Stomach (tissue), 9 donors: ENCODE data around the gene THAP12. TPM values are rescaled to one million over a fixed set of nuclear protein-coding genes. Genes with fewer than 3 reads are reported as not detected.

Source experiments
- DNase-seq, 2 donors: peaks; one replicate each; pipeline versions ENCODE4 v3.0.0 to v3.0.0-alpha.2; 2013 to 2019
- H3K27ac ChIP-seq, 5 donors: fragments of 200-600 bp in 4 of 5; sonication (generic) in 4 of 5; one replicate each; pipeline ENCODE4 v1.5.1; 2013 to 2019; ENCODE audit warnings: mild to moderate bottlenecking in 1 of 5, moderate library complexity in 1 of 5
- H3K27me3 ChIP-seq, 3 donors: fragments of 200-600 bp; sonication (generic); one replicate each; pipeline ENCODE4 v1.5.1; 2017 to 2019; ENCODE audit warnings: mixed run types in 1 of 3
- H3K36me3 ChIP-seq, 4 donors: fragments of 200-600 bp; sonication (generic); 1 replicate in 3 of 4; 2 replicates in 1 of 4; pipeline ENCODE4 v1.5.1; 2016 to 2019
- H3K4me1 ChIP-seq, 4 donors: fragments of 200-600 bp; sonication (generic); one replicate each; pipeline ENCODE4 v1.5.1; 2016 to 2019
- H3K4me3 ChIP-seq, 4 donors: fragments of 200-600 bp; sonication (generic) in 3 of 4; one replicate each; pipeline ENCODE4 v1.5.1; 2016 to 2019; ENCODE audit warnings: mild to moderate bottlenecking in 1 of 4
- H3K9me3 ChIP-seq, 4 donors: fragments of 200-600 bp; sonication (generic); one replicate each; pipeline ENCODE4 v1.5.1; 2016 to 2019
- EP300 ChIP-seq: sonication (generic); formaldehyde crosslinking; IDR thresholded peaks from one replicate; pipeline ENCODE4 v1.6.1; 2017; ENCODE audit warnings: antibody characterized with exemption
- POLR2A ChIP-seq, 4 donors: fragments of 450-650 bp; IDR thresholded peaks; one replicate each; pipeline ENCODE4 v1.6.1; 2016; ENCODE audit warnings: antibody characterized with exemption in 4 of 4, control low read depth in 2 of 4, mild to moderate bottlenecking in 1 of 4, moderate library complexity in 1 of 4
- POLR2AphosphoS5 ChIP-seq, 3 donors: sonication (generic); formaldehyde crosslinking; IDR thresholded peaks; one replicate each; pipeline ENCODE4 v1.6.1; 2016; ENCODE audit warnings: antibody characterized with exemption in 3 of 3
- WGBS, 5 donors: extraction: QIAGEN DNeasy Blood & Tissue Kit in 3 of 5; methylation state at CpG; one replicate each; pipeline versions ENCODE4 v1.1.5 to v1.1.7; 2013 to 2018; 5-methylcytosine and 5-hydroxymethylcytosine counted together
- intact Hi-C: fragments of 100-400 bp; cut with DNase I; formaldehyde crosslinking; loops from one replicate; pipeline ENCODE4 v1.15.1; 2023; ENCODE audit warnings: low total_unique reads
- polyA plus RNA-seq, 3 donors: library from polyadenylated mRNA; stranded (reverse); fragments of 200-250 nt; gene quantifications; one replicate each; pipeline ENCODE4 v1.2.3, GENCODE V29; 2013
- small RNA-seq, 4 donors: library from RNA; depleted of rRNA; stranded (forward); fragments of <200 nt; gene quantifications; one replicate each; pipeline ENCODE3, GENCODE V24; 2016
- total RNA-seq, 5 donors: library from RNA; depleted of rRNA; stranded (reverse); fragments of >200 nt; gene quantifications; one replicate each; pipeline versions ENCODE4 v1.1.0 to v1.2.3, GENCODE V29; 2014 to 2016
- TF ChIP-seq, protein P1 (sequence below), 7 experiments: fragments of 450-650 bp in 4 of 7; fragments of 200-600 bp in 3 of 7; sonication (generic) in 3 of 7; IDR thresholded peaks; one replicate each; pipeline ENCODE4 v1.5.1; 2016 to 2019; ENCODE audit warnings: antibody characterized with exemption in 7 of 7, control low read depth in 2 of 7, mild to moderate bottlenecking in 1 of 7
- donor health status: healthy with polysubstance abuse.
- donor health status: Bipolar disorder and iron deficiency.
- donor health status: healthy.

Gene THAP12
- total and polyA plus RNA-seq, 8 donors, result 10.7 to 74.0 (median 25.2) TPM

DNA sequence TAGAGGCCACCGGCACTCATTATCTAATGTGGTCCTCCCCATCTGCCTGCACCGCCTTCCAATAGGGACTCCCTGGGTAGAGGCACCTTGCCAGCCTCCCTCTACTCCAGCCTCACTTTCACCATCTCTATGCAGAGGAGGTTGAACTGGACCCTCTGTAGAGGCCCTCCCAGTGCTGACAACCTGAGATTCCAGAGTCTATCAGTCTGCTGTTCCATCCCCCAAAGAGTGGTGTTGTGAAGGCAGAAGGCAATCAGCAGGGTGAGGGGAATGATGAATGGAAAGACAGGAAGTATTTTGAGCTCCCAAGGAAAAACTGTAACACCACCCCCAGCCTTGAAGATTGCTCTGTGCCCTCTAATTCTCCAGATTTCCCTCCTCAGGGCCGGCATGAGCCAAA is 77.9 kb downstream of the THAP12 start:
- intact Hi-C loops, result no loop called here
- Histone ChIP-seq H3K27me3 (peaks cover 0 to 7% (median 0%) of the 10 kb centered on the region in 3 donors), H3K27ac (no peak overlapping the region), H3K4me3 (no peak overlapping the region), H3K9me3 (no peaks in the 10 kb centered on the region), H3K36me3 (no peaks in the 10 kb centered on the region), H3K4me1 (no peaks in the 10 kb centered on the region)
- no peak for DNase-seq
- whole genome bisulfite sequencing, 5 donors, result 66 to 84% (median 76%) methylated on average over 3 of the region's 3 CpGs
- TF ChIP-seq POLR2AphosphoS5 (IDR thresholded peaks at IDR 0.05) (no peak), EP300 (no peak), POLR2A (IDR thresholded peaks at IDR 0.05) (no peak)
- TF ChIP-seq, protein P1, sequence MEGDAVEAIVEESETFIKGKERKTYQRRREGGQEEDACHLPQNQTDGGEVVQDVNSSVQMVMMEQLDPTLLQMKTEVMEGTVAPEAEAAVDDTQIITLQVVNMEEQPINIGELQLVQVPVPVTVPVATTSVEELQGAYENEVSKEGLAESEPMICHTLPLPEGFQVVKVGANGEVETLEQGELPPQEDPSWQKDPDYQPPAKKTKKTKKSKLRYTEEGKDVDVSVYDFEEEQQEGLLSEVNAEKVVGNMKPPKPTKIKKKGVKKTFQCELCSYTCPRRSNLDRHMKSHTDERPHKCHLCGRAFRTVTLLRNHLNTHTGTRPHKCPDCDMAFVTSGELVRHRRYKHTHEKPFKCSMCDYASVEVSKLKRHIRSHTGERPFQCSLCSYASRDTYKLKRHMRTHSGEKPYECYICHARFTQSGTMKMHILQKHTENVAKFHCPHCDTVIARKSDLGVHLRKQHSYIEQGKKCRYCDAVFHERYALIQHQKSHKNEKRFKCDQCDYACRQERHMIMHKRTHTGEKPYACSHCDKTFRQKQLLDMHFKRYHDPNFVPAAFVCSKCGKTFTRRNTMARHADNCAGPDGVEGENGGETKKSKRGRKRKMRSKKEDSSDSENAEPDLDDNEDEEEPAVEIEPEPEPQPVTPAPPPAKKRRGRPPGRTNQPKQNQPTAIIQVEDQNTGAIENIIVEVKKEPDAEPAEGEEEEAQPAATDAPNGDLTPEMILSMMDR (IDR thresholded peaks at IDR 0.05), result no peak

Small RNA genes lying within 50 kb of the gene (small RNA-seq; reads per million reads assigned to genes)
- 0 reads per million in 4 donors for gene RF00019

Other genes with a start within 250 kb of the THAP12 start
- gene WNT11, start 174.6 kb downstream of the THAP12 start, total RNA-seq, result 10 to 100 TPM in 2 of 5 donors, 1 to 10 TPM in 1, not detected in 2; 1.8 to 96.7 (median 34.4) TPM
- under 1 TPM; 0.12 to 0.76 (median 0.30) TPM for gene WNT11, start 174.6 kb downstream of the THAP12 start, polyA plus RNA-seq
- 10 to 100 TPM in 2 of 5 donors, 1 to 10 TPM in 2, not detected in 1; 2.0 to 24.1 (median 8.7) TPM for gene GVQW3, start 191 bp upstream of the THAP12 start, total RNA-seq
- under 1 TPM; 0.15 to 0.95 (median 0.50) TPM for gene GVQW3, start 191 bp upstream of the THAP12 start, polyA plus RNA-seq
- 100 to 1,000 TPM in 1 of 5 donors, 10 to 100 TPM in 4; 10.1 to 185 (median 32.2) TPM for gene EMSY, start 63.9 kb upstream of the THAP12 start, total RNA-seq
- gene EMSY, start 63.9 kb upstream of the THAP12 start, polyA plus RNA-seq, result 1 to 10 TPM; 3.7 to 5.0 (median 4.2) TPM